OCI-LY1 (cell line): ENCODE results near the gene CLSTN3.

Experiments used
- H2AFZ ChIP-seq: fragments of 200-600 bp; sonication (generic), shearing (Covaris generic); 2 replicates; pipeline ENCODE4 v1.6.0; 2014; ENCODE audit warnings: antibody characterized with exemption, mild to moderate bottlenecking, low read length
- H3F3A ChIP-seq: fragments of 200-600 bp; sonication (generic), shearing (Covaris generic); 2 replicates; pipeline ENCODE4 v1.6.0; 2014; ENCODE audit warnings: mild to moderate bottlenecking, antibody characterized with exemption, low read length, moderate library complexity; ENCODE audit not compliant: insufficient read depth
- H3K27ac ChIP-seq: fragments of 200-600 bp; sonication (generic); 2 replicates; pipeline ENCODE4 v1.5.1; 2014; ENCODE audit warnings: low read length, mixed run types, mild to moderate bottlenecking, low read depth; ENCODE audit not compliant: poor library complexity, severe bottlenecking
- H3K27me3 ChIP-seq: fragments of 200-600 bp; sonication (generic); 2 replicates; pipeline ENCODE4 v1.6.0; 2014; ENCODE audit warnings: antibody characterized with exemption, mild to moderate bottlenecking, low read length, moderate library complexity; ENCODE audit not compliant: insufficient read depth
- H3K36me3 ChIP-seq: fragments of 200-600 bp; sonication (generic); 2 replicates; pipeline ENCODE4 v1.6.1; 2014; ENCODE audit warnings: mild to moderate bottlenecking, antibody characterized with exemption, low read length, moderate library complexity, mixed read lengths; ENCODE audit not compliant: insufficient read depth
- H3K4me1 ChIP-seq: fragments of 200-600 bp; sonication (generic); 2 replicates; pipeline ENCODE4 v1.5.1; 2014; ENCODE audit warnings: mild to moderate bottlenecking, low read length, moderate library complexity; ENCODE audit not compliant: insufficient read depth, severe bottlenecking
- H3K4me2 ChIP-seq: fragments of 200-600 bp; sonication (generic), shearing (Covaris generic); 2 replicates; pipeline ENCODE4 v1.6.1; 2014; ENCODE audit warnings: low read length
- H3K4me3 ChIP-seq: fragments of 200-600 bp; sonication (generic); 2 replicates; pipeline ENCODE4 v1.5.1; 2014; ENCODE audit warnings: low read length, low read depth, mild to moderate bottlenecking, mixed read lengths; ENCODE audit not compliant: poor library complexity, severe bottlenecking
- H3K79me2 ChIP-seq: fragments of 200-600 bp; shearing (Covaris generic); 2 replicates; pipeline ENCODE4 v1.6.1; 2016; ENCODE audit warnings: mixed run types, low read length, mixed read lengths; ENCODE audit not compliant: insufficient read depth
- H3K9ac ChIP-seq: fragments of 200-600 bp; sonication (generic), shearing (Covaris generic); 2 replicates; pipeline ENCODE4 v1.6.1; 2014; ENCODE audit warnings: mild to moderate bottlenecking, low read length, mixed read lengths
- H3K9me2 ChIP-seq: fragments of 200-600 bp; sonication (generic), shearing (Covaris generic); 2 replicates; pipeline ENCODE4 v1.6.1; 2014; ENCODE audit warnings: low read depth, mild to moderate bottlenecking, low read length, mixed read lengths
- H3K9me3 ChIP-seq: fragments of 200-600 bp; shearing (Covaris generic); 2 replicates; pipeline ENCODE4 v1.6.1; 2014; ENCODE audit warnings: low read length, mixed read lengths
- H4K20me1 ChIP-seq: fragments of 200-600 bp; sonication (generic), shearing (Covaris generic); 2 replicates; pipeline ENCODE4 v1.6.0; 2016; ENCODE audit warnings: mild to moderate bottlenecking, low read length; ENCODE audit not compliant: insufficient read depth
- EZH2 ChIP-seq: fragments of 200-600 bp; sonication (generic), shearing (Covaris generic); IDR thresholded peaks from 2 replicates; pipeline ENCODE4 v1.8.0; 2017; ENCODE audit warnings: borderline replicate concordance, mixed run types, mild to moderate bottlenecking, antibody characterized with exemption, low read length, moderate library complexity, mixed read lengths
- TF ChIP-seq, protein P1 (sequence below): fragments of 200-600 bp; sonication (generic), shearing (Covaris generic); IDR thresholded peaks from 2 replicates; pipeline ENCODE4 v1.5.1; 2017; ENCODE audit warnings: mild to moderate bottlenecking, antibody characterized with exemption, low read length, moderate library complexity, mixed read lengths

CLSTN3 gene

DNA sequence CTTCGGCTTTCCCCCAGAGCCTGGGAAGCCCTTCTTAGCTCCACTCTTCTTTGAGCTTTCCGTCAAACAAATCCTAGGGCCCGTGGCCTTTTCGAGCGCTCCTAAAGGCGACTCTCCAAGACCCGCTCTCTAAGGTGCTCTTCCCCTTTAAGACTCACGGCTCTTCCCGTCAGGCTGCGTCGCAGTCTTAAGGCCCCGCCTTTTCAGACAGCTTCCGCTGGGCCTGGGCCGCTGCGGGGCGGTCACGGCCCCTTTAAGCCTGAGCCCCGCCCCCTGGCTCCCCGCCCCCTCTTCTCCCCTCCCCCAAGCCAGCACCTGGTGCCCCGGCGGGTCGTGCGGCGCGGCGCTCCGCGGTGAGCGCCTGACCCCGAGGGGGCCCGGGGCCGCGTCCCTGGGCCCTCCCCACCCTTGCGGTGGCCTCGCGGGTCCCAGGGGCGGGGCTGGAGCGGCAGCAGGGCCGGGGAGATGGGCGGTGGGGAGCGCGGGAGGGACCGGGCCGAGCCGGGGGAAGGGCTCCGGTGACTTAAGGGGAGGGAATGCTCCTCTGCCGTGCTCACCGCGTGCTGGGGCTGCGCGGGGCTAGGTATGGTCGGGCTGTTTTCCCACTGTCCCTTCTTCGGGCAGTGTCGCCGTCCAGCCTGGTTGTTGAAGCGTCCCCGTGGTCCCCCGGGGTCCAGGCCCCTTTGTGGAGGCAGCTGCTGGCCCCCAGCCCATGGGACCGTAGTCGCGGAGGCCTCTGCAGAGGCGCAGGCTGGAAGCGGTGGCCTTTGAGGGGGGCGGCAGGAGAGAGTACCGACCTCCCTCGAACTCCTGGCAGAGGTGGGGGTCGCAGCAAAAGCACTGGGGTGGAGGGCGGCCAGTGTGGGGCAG lies 59.5 kb downstream of the CLSTN3 start, which contains the start of gene PEX5:
Gene PEX5 (plus strand): TSS at position 289 of the 870 bp plus-strand sequence. CDS start 692 bp downstream, outside the sequence.
- Histone ChIP-seq H3K9me2 (no peaks in the 10 kb centered on the region), H3K27ac (peak within 1 kb of the TSS; percentile 91)

DNA sequence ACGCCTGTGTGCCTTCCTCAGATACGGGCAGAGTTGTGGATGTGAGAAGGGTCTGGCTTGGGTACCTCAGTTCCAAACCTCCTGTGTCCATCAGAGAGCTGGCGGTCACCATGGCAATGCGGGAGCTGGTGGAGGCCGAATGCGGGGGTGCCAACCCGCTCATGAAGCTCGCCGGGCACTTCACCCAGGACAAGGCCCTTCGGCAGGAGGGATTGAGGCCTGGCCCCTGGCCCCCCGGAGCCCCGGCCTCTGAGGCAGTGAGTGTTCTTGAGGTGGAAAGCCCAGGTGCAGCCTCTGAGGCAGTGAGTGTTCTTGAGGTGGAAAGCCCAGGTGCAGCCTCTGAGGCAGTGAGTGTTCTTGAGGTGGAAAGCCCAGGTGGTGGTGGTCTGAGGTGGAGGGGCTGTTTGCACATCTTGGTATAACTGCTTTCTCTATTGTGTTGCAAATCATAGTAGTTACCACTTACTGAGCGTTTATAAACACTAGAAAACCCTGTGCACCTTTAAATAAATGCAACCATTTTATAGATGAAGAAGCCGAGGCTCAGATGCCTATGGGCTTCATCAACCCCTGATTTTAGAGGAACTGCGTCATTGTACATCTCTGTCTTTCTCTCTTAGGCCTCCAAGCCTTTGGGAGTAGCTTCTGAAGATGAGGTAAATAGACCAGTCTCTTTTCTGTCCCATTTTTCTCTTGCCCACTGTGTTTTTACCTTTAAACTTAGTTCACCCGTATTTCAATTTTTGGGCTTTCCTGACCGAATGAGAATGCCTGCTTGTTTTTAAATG lies 60.3 kb downstream of the CLSTN3 start:
- H3K27ac ChIP-seq, result peak overlapping the region; percentile 91
- peaks cover 4% of the 10 kb centered on the region; the same call in 1 of the 2 replicates for H3K79me2 ChIP-seq

More for the DNA sequence above, 59.5 kb downstream of the CLSTN3 start, which contains the start of gene PEX5:
- Histone ChIP-seq H3K27me3 (no peaks in the 10 kb centered on the region), H4K20me1 (no peaks in the 10 kb centered on the region), H3K36me3 (peaks cover 36% of the 10 kb centered on the region), H3K9me3 (no peaks in the 10 kb centered on the region), H3F3A (no peaks in the 10 kb centered on the region), H3K9ac (peak within 1 kb of the TSS; percentile 95), H3K4me1 (peaks cover 21% of the 10 kb centered on the region), H3K4me3 (peak within 1 kb of the TSS; percentile 99), H3K79me2 (no peaks in the 10 kb centered on the region), H2AFZ (peak within 1 kb of the TSS; percentile 8; the same call in 1 of the 2 replicates), H3K4me2 (peak within 1 kb of the TSS; percentile 77)
- TF ChIP-seq EZH2, result no peak
- TF ChIP-seq, protein P1, sequence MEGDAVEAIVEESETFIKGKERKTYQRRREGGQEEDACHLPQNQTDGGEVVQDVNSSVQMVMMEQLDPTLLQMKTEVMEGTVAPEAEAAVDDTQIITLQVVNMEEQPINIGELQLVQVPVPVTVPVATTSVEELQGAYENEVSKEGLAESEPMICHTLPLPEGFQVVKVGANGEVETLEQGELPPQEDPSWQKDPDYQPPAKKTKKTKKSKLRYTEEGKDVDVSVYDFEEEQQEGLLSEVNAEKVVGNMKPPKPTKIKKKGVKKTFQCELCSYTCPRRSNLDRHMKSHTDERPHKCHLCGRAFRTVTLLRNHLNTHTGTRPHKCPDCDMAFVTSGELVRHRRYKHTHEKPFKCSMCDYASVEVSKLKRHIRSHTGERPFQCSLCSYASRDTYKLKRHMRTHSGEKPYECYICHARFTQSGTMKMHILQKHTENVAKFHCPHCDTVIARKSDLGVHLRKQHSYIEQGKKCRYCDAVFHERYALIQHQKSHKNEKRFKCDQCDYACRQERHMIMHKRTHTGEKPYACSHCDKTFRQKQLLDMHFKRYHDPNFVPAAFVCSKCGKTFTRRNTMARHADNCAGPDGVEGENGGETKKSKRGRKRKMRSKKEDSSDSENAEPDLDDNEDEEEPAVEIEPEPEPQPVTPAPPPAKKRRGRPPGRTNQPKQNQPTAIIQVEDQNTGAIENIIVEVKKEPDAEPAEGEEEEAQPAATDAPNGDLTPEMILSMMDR, result no peak

GRCh38 chr12:7193674-7194073 lies 63.5 kb downstream of the CLSTN3 start:
- H3K4me1 ChIP-seq, result peaks cover 19% of the 10 kb centered on the region
- peaks cover 60% of the 10 kb centered on the region for H3K36me3 ChIP-seq
- no peak overlapping the region for H3K9ac ChIP-seq
- no peak overlapping the region for H3K4me2 ChIP-seq
- H3F3A ChIP-seq, result no peaks in the 10 kb centered on the region
- TF ChIP-seq, protein P1, result no peak
- TF ChIP-seq EZH2, result no peak
- H3K79me2 ChIP-seq, result peaks cover 7% of the 10 kb centered on the region; the same call in 1 of the 2 replicates
- H3K27ac ChIP-seq, result no peak overlapping the region
- H3K9me2 ChIP-seq, result no peaks in the 10 kb centered on the region
- H2AFZ ChIP-seq, result no peak overlapping the region
- no peaks in the 10 kb centered on the region for H3K9me3 ChIP-seq
- H3K4me3 ChIP-seq, result no peak overlapping the region
- no peaks in the 10 kb centered on the region for H4K20me1 ChIP-seq
- no peaks in the 10 kb centered on the region for H3K27me3 ChIP-seq

More for the DNA sequence above, 60.3 kb downstream of the CLSTN3 start:
- Histone ChIP-seq H2AFZ (no peak overlapping the region), H4K20me1 (no peaks in the 10 kb centered on the region), H3K4me3 (peak overlapping the region; percentile 99), H3K27me3 (no peaks in the 10 kb centered on the region), H3K4me1 (peaks cover 21% of the 10 kb centered on the region), H3K9me2 (no peaks in the 10 kb centered on the region), H3K9ac (peak overlapping the region; percentile 95), H3F3A (no peaks in the 10 kb centered on the region), H3K9me3 (no peaks in the 10 kb centered on the region), H3K36me3 (peaks cover 44% of the 10 kb centered on the region), H3K4me2 (peak overlapping the region; percentile 77)
- no peak for TF ChIP-seq EZH2
- TF ChIP-seq, protein P1, result no peak
